ENCODE results near the gene RDH11.

RDH11 gene

GRCh38 chr14:67650151-67650550 is 45.4 kb downstream of the RDH11 start:
- DNase-seq (ENCODE audit: low spot score): no peak

DNA sequence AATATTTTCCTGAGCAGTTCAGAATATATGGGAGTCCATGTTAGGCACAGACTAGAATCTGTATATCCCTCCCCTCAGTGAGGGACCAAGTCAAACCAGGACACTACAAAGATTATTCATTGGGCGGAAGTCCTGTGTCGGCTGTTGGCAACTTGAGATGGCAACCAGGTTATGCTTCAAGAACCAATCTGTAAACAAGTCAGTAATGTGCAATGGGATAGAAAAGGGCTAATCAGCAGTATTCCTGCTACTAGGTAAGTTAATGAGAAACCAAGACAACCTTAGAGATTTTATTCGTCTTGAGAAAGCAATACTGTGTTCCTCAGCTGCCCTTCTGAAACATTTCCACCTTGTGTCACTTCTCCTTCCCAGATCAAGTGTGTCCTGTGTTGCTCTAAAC is 49.4 kb downstream of the RDH11 start:
- no peak for DNase-seq (ENCODE audit: low spot score)

DNA sequence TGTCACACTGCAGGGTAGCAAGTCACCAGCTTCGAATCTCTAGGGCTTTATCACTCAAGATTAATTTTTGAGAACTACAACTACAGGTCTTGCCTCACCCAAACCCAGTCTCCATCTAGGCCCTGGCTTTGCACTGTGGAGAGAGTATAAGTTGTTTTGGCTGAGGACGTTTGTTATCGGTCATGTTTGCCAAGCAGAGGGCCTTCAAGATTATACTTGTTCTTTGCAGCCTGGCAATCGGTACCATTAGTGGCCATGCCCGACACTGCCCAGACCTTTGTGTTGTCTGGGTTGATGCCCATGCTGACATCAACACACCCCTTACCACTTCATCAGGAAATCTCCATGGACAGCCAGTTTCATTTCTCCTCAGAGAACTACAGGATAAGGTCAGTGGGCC is 50.1 kb downstream of the RDH11 start:
- no peak for DNase-seq (ENCODE audit: low spot score)

- no peak for DNase-seq (ENCODE audit: low spot score)
Measured at GRCh38 chr14:67644428-67644827, 51.1 kb downstream of the RDH11 start.

- DNase-seq (ENCODE audit: low spot score): no peak
Measured at GRCh38 chr14:67643713-67644112, 51.9 kb downstream of the RDH11 start.

- DNase-seq (ENCODE audit: low spot score): no peak
Measured at GRCh38 chr14:67641902-67642749, 53.4 kb downstream of the RDH11 start.

DNA sequence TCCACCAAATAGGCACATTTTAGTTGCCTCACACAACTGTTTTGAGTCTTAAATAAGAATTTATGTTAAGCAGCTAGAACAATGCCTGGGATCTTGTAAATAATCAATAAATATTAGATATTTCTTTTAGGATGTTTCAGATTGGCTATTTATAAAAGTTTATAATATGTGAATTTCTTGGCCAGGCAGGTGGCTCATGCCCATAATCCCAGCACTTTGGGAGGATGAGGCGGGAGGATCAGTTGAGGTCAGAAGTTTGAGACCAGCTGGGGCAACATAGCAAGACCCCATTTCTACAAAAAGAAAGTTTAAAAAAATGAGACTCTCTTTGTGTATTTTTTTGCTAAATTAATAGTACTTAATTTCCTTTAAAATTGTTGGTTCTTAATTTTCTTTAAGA is 54.1 kb downstream of the RDH11 start:
- no peak for DNase-seq (ENCODE audit: low spot score)

DNA sequence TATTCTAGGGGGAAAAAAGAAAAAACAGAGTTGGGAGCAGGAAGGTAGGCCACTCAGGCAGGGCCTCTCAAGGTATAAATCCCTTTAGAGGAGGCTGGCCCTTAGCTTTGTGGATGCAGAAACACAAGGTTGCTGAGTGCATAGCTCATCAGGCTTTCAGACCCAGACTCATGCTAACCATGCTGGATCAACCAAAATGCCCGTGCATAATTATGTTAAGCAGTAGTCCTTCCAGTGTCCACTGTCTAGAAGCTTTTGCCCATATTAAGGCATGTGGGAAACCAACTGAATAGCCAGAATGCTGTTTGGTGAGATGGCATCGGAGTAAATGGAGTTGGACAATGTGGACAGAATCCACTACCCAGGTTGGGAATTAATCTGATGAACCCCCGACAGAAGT is 56.9 kb downstream of the RDH11 start:
- no peak for DNase-seq (ENCODE audit: low spot score)

- DNase-seq (ENCODE audit: low spot score): peak; percentile 70
Measured at GRCh38 chr14:67636361-67636919, 59.1 kb downstream of the RDH11 start.

DNA sequence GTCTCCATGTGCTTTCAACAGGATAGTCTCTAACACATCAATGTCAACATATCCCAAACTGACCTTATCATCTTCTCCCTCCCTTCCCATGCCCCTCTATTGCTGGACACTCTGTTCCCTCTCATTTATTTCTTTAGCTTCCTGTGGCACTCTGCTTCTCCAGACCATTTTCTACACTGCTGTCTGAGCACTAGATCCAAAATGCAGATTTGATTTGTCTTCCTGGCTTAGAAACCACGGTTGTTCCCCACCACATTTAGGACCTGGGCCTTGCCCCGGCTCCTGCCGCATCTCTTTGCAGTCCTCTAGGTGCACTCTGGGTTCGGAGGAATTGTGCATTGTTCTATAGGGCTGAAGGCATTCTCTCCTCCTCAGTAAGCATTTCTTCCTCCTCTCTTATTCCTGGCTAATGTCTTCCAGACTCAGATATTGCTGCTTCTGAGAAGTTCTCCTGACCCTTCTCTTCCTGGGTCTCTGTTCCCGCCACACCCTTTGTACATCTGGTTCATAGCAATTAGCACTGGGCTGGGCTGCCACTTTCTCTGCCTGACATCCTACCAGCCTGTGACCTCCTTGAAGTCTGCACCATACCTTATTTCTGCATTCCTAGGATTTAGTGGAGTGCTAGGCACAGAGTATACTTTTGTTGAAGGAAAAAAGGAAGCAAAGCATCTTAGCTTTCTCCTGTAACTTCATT is 62.0 kb downstream of the RDH11 start:
- DNase-seq (ENCODE audit: low spot score): no peak

DNA sequence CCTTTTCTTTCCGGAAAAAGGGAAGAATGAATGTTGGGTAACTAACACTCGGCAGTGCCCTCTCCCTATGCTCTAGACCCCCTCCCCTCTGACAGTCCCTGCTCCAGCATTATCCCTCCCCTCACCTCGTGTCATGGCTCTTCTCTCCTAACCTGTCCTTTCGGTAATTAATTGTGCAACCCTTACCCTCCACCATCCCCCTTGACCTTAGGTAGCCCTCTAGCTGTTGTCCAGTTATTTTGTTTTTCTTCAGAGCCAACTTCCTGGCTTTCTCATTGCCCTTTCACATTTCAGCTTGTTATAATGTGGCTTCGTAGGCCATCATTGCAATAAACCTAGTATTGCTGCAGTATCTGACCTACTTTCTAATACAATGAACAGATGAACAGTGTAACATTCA is 64.6 kb downstream of the RDH11 start:
- DNase-seq (ENCODE audit: low spot score): no peak

GRCh38 chr14:67630186-67630585 is 65.4 kb downstream of the RDH11 start:
- DNase-seq (ENCODE audit: low spot score): no peak

DNA sequence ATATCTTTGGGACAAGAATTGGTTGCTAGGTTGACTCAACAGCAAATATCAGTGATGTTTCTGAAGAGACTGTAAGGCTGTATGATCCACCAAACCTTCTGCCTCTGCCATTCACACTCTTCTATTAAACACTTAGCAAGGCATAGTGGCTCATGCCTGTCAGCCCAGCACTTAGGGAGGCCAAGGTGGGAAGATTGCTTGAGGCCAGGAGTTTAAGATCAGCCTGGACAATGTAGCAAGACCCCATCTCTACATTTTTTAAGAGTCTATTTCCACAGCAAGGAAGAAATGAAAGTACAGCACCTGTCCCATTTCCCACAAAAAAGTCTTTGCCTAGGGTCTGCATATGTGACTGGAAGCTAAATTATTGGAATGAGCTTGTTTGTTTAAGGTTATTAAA is 68.0 kb downstream of the RDH11 start:
- DNase-seq (ENCODE audit: low spot score): no peak
